Skin epidermis (tissue), 12 donors: ENCODE measurements around the gene ABHD17A.

Experiments
- H3K27ac ChIP-seq, 21 experiments: fragments of 200-600 bp; sonication (generic) in 11 of 21; one replicate each; pipeline ENCODE4 v1.5.0; 2020; ENCODE audit warnings: mild to moderate bottlenecking in 3 of 21, inconsistent platforms in 2 of 21, moderate library complexity in 2 of 21
- H3K4me3 ChIP-seq, 7 experiments: fragments of 200-600 bp; sonication (generic) in 2 of 7; one replicate each; pipeline ENCODE4 v1.5.0; 2020; ENCODE audit warnings: inconsistent platforms in 2 of 7, mild to moderate bottlenecking in 2 of 7, moderate library complexity in 1 of 7

Gene ABHD17A

DNA sequence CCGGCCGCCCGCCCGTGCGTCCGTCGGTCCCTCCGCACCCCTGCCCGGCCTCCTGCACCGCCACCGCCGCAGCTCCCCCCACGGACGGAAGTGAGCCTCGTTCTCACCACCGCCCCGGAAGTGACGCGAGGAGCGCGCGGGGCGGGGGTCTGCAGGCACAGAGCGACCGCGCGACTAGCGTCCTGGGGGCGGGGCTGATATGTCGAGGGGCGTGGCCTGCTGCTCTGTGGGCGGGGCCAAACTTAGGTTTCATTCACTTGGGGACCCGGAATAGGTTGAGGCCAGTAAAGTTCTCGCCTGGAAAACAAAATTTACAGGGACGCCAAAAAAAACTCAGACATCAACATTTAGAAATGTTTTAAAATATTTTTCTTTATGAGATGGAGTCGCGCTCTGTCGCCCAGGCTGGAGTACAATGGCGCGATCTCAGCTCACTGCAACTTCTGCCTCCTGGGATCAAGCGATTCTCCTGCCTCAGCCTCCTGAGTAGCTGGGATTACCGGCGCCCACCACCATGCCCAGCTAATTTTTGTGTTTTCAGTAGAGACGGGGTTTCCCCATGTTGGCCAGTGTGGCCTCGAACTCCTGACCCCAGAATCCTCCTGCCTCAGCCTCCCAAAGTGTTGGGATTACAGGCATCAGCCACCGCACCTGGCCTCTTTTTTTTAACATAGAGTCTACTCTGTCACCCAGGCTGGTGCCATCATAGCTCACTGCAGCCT lies at the start of gene ABHD17A:
TSS of gene ABHD17A (minus strand) at position 99 of the 722 bp plus-strand sequence. CDS start 3,930 bp downstream, outside the sequence.
- H3K27ac ChIP-seq = peak within 1 kb of the TSS; percentile 76 to 98 (median 90)
- peak within 1 kb of the TSS; percentile 60 to 98 (median 83) for H3K4me3 ChIP-seq

DNA sequence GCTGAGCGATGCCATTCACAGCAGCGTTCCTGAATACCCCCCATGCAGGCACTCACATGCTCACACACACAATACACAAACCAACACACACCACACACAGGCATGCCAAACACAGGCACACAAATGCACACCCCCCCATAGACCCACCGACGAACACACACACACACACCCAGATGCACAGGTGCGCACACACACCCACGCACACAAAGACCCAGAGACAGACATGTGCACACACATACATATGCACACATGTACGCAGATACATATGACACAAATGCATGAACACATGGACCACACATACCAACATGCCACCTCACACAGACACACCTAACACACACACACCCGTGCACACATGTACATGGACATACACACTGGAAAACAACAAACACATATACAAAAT lies 48.6 kb upstream of the ABHD17A start:
- H3K4me3 ChIP-seq = no peak overlapping the region
- H3K27ac ChIP-seq = no peak overlapping the region

GRCh38 chr19:1933244-1933643 lies 47.9 kb upstream of the ABHD17A start:
- no peak overlapping the region for H3K27ac ChIP-seq
- H3K4me3 ChIP-seq = no peak overlapping the region

DNA sequence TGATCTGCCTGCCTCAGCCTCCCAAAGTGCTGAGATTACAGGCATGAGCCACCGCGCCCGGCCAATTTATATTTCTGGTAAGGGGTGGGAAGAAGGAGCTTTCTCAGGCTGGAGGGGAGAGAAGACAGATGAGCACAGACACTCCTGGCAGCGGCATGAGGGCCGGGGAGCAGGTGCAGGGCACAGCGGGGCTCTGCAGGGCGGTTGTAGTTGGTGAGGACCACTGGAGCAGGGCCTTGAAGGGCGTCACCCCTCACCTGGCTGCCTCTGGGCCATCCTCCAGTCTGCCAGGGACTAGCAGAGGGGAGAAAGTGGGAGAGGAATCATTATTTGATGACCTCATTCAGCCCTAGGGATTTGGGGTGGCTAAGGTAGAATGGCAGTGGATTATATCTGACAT lies 47.1 kb upstream of the ABHD17A start:
- Histone ChIP-seq H3K4me3 (no peak overlapping the region), H3K27ac (no peak overlapping the region)

- no peak overlapping the region for H3K27ac ChIP-seq
- no peak overlapping the region for H3K4me3 ChIP-seq
Observed at GRCh38 chr19:1931445-1931844, 46.1 kb upstream of the ABHD17A start.

DNA sequence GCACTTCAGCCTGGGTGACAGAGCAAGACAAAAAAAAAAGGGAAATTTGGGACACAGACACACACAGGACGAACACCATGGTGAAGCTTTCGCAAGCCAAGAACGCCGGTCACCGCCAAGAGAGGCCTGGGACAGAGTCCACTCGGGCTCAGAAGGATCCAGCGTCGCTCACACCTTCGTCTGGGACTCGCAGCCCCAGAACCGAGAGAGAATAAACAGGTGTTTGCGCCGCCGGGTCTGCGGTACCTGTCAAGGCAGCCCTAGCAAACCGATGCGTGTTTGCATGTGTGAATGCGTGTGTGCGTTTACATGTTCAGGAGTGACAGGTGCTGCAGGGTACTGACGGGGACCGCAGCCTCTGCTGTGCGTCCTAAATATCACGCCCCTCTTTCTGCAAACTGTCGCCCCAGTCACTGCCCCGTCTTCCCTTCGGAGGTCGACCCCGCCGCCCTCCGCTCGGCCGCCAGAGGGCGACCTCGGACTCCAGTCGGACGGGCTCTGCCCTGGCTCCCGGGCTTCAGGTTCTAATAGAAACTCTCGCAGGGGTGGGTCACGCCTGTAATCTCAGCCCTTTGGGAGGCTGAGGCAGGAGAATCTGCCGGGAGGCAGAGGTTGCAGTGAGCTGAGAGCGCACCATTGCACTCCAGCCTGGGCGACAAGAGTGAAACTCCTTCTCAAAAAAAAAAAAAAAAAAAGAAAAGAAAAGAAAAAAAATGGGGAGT lies 43.9 kb upstream of the ABHD17A start:
- peak overlapping the region; percentile 4 to 33 (median 19) for H3K4me3 ChIP-seq
- H3K27ac ChIP-seq = peak overlapping the region in 1 of 21 experiments; percentile 54

- Histone ChIP-seq H3K4me3 (no peak overlapping the region), H3K27ac (no peak overlapping the region)
Observed at GRCh38 chr19:1925544-1925943, 40.2 kb upstream of the ABHD17A start.

GRCh38 chr19:1924320-1924961 lies 39.1 kb upstream of the ABHD17A start:
- Histone ChIP-seq H3K4me3 (no peak overlapping the region), H3K27ac (peak overlapping the region in 4 of 21 experiments; percentile 3 to 50 (median 14))

- Histone ChIP-seq H3K27ac (peak overlapping the region in 4 of 21 experiments; percentile 20 to 75 (median 64)), H3K4me3 (no peak overlapping the region)
Observed at GRCh38 chr19:1923319-1923718, 38.0 kb upstream of the ABHD17A start.

GRCh38 chr19:1922803-1923202 lies 37.5 kb upstream of the ABHD17A start:
- H3K27ac ChIP-seq = peak overlapping the region in 2 of 21 experiments; percentile 69 to 75
- H3K4me3 ChIP-seq = no peak overlapping the region

GRCh38 chr19:1921825-1922224 lies 36.5 kb upstream of the ABHD17A start:
- H3K4me3 ChIP-seq = no peak overlapping the region
- H3K27ac ChIP-seq = no peak overlapping the region

DNA sequence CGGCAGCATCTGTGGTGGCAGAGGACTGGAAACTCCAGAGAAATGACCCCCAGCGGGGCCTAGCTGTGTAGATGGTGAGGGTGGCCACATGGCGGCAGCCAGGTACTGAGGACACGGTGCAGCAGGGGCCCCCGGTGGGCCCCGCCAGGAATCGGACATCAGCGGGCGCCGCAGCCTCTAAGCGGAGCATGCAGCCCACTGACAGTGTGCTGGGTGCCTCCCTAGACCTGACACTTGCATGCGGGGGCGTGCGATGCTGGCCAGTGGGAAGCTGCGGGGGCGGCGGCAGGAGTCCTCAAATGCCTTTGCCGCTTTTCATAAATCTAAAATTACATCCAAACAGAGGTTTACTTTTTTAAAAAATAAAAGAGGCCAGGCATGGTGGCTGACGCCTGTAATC lies 36.0 kb upstream of the ABHD17A start:
- H3K27ac ChIP-seq = no peak overlapping the region
- no peak overlapping the region for H3K4me3 ChIP-seq

- no peak overlapping the region for H3K27ac ChIP-seq
Observed at GRCh38 chr19:1920644-1921043, 35.3 kb upstream of the ABHD17A start.

DNA sequence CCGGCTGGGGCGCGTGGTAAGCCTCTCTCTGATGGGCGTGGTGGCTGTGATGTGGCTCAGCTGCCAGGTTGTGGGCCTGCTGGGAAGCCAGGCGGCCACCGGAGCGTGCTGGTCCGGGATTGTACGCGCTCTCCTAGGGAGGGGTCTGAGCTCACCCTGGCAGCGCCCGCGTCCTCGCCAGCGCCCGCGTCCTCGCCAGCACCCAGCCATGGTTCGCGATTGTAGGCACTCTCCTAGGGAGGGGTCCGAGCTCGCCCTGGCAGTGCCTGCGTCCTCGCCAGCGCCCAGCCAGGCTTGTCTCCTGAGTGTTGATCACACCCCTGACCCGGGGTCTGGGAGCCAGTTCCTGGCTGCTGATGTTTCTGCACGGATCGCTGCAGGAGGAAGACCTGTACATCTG lies 33.7 kb upstream of the ABHD17A start:
- H3K27ac ChIP-seq = no peak overlapping the region
- no peak overlapping the region for H3K4me3 ChIP-seq

More at GRCh38 chr19:1920644-1921043, 35.3 kb upstream of the ABHD17A start:
- no peak overlapping the region for H3K4me3 ChIP-seq

DNA sequence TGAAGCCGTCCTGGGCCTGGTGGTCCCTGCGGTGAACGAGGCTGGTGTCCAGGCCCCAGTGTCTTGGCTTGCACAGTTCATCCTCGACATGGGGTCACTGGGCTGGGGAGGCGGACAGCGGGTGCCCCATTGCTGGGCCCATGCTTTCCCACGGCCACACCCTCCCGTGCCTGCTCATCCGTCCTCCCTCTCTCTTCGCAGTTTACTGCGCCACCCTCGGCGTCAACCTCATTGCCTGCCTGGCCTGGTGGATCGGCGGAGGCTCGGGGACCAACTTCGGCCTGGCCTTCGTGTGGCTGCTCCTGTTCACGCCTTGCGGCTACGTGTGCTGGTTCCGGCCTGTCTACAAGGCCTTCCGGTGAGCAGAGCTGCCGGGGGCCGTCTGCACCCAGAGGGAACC lies 32.6 kb upstream of the ABHD17A start:
- no peak overlapping the region for H3K4me3 ChIP-seq
- no peak overlapping the region for H3K27ac ChIP-seq

- H3K4me3 ChIP-seq = no peak overlapping the region
- H3K27ac ChIP-seq = no peak overlapping the region
Observed at GRCh38 chr19:1917146-1917545, 31.9 kb upstream of the ABHD17A start.

DNA sequence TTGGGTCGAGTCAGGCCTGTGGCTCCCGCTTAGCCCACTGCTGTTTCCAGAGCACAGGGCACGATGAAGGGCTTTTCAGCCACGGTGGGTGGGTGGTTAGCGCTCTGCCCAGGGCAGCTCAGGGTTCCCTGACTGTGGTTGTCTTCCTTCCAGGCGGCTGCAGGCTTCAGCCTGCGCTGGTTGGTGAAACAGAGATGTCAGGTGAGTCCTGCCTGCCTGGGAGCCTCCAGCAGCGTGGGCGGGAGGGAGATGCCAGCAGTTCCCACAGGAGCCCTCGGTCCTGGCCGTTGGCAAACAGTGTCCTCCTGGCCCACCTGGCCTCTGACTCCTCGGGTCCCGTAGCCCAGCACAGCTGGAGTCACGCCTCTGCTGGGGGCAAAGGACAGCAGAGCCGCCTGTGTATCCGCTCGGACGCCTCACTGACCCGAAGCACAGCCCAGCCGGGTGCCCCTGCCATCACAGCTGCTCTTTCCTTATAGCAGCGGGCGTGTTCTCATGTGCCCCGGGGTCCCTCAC lies 29.6 kb upstream of the ABHD17A start:
- no peak overlapping the region for H3K4me3 ChIP-seq
- H3K27ac ChIP-seq = peak overlapping the region in 14 of 21 experiments; percentile 1 to 77 (median 48)

- Histone ChIP-seq H3K4me3 (no peak overlapping the region), H3K27ac (peak overlapping the region in 15 of 21 experiments; percentile 4 to 77 (median 43))
Observed at GRCh38 chr19:1913781-1914577, 28.7 kb upstream of the ABHD17A start.

DNA sequence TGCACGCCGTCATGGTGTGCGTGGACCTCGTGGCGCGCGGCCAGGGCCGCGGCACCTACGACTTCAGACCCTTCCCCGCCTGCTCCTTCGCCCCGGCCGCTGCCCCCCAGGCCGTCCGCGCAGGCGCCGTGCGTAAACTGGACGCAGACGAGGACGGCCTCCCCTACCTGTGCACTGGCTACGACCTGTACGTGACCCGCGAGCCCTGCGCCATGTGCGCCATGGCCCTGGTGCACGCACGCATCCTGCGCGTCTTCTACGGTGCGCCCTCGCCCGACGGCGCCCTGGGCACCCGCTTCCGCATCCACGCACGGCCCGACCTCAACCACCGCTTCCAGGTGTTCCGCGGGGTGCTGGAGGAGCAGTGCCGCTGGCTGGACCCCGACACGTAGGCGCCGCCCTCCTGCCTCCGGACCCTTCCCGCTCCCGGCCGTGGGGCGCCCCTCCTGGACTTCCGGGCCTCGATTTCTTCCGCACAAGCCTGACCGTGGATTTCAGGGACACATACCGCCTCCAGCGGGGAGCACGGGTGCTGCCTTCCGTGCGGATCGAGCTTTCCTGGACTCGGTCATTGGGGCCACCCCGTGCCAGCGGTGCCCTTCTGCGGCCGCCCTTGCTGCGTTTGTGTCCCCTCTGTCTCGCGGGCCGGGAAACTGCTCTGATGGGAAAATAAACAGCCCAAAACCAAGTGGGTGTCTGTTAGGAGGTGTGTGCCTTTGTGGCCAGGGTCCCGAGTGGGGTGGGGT lies 27.6 kb upstream of the ABHD17A start:
- peak overlapping the region in 1 of 21 experiments; percentile 49 for H3K27ac ChIP-seq
- no peak overlapping the region for H3K4me3 ChIP-seq
